Neuronal stem cell (in vitro differentiated cells): ENCODE data around the gene OSER1.
"Not testable (repeated sequence)": the region's sequence is repeated elsewhere in the genome, so short reads cannot be mapped to it uniquely, and the experiment has no call there.

Experiments
- DNase-seq: peaks from one replicate; pipeline ENCODE4 v3.0.0-alpha.2; 2013; ENCODE audit warnings: low spot score
- H2AFZ ChIP-seq: one replicate; pipeline ENCODE4 v1.6.1; 2013; ENCODE audit warnings: mild to moderate bottlenecking, low read length, inconsistent platforms
- H2AK5ac ChIP-seq: 2 replicates; pipeline ENCODE4 v1.6.1; 2013; ENCODE audit warnings: low read depth, mild to moderate bottlenecking, inconsistent platforms, low read length, moderate library complexity, mixed read lengths
- H2BK120ac ChIP-seq: 2 replicates; pipeline ENCODE4 v1.6.1; 2013; ENCODE audit warnings: low read depth, mild to moderate bottlenecking, inconsistent platforms, low read length, moderate library complexity, mixed read lengths
- H2BK12ac ChIP-seq: one replicate; pipeline ENCODE4 v1.6.1; 2013; ENCODE audit warnings: low read length, inconsistent platforms
- H2BK15ac ChIP-seq: 2 replicates; pipeline ENCODE4 v1.6.1; 2013; ENCODE audit warnings: mild to moderate bottlenecking, low read length, inconsistent platforms, mixed read lengths
- H2BK5ac ChIP-seq: one replicate; pipeline ENCODE4 v1.6.1; 2013; ENCODE audit warnings: inconsistent platforms, mild to moderate bottlenecking, low read length, moderate library complexity
- H3K14ac ChIP-seq: one replicate; pipeline ENCODE4 v1.6.1; 2013; ENCODE audit warnings: low read length, inconsistent platforms
- H3K18ac ChIP-seq: 2 replicates; pipeline ENCODE4 v1.6.1; 2013; ENCODE audit warnings: low read length, inconsistent platforms
- H3K23ac ChIP-seq: 2 replicates; pipeline ENCODE4 v1.6.1; 2013; ENCODE audit warnings: low read depth, mild to moderate bottlenecking, mixed read lengths, low read length, inconsistent platforms; ENCODE audit not compliant: poor library complexity
- H3K27ac ChIP-seq: replicated peaks from 3 replicates; pipeline ENCODE4 v1.5.1; 2013; ENCODE audit warnings: low read length, inconsistent platforms
- H3K27me3 ChIP-seq, 3 experiments: 2 replicates each; pipeline ENCODE4 v1.6.1; 2013; ENCODE audit warnings: low read length in 3 of 3, mild to moderate bottlenecking in 2 of 3, inconsistent platforms in 1 of 3, low read depth in 1 of 3, mixed read lengths in 1 of 3, moderate library complexity in 1 of 3; ENCODE audit not compliant: control insufficient read depth in 3 of 3, insufficient read depth in 3 of 3
- H3K36me3 ChIP-seq, 2 donors: replicated peaks in 1 of 2; 2 replicates each; pipeline ENCODE4 v1.6.1; 2013; ENCODE audit warnings: low read length in 2 of 2; ENCODE audit not compliant: control insufficient read depth in 2 of 2, insufficient read depth in 2 of 2
- H3K4ac ChIP-seq: 2 replicates; pipeline ENCODE4 v1.6.1; 2013; ENCODE audit warnings: inconsistent platforms, mild to moderate bottlenecking, low read length, moderate library complexity
- H3K4me1 ChIP-seq, 2 donors: 1 replicate in 1 of 2; 2 replicates in 1 of 2; pipeline ENCODE4 v1.6.1; 2013; ENCODE audit warnings: low read length in 2 of 2, low read depth in 1 of 2; ENCODE audit not compliant: control insufficient read depth in 2 of 2, insufficient read depth in 1 of 2
- H3K4me2 ChIP-seq: one replicate; pipeline ENCODE4 v1.6.1; 2013; ENCODE audit warnings: mild to moderate bottlenecking, low read length, inconsistent platforms; ENCODE audit not compliant: insufficient read depth, poor library complexity, severe bottlenecking
- H3K4me3 ChIP-seq, 2 donors: 2 replicates each; pipeline ENCODE4 v1.5.1; 2013; ENCODE audit warnings: low read length in 2 of 2, mild to moderate bottlenecking in 2 of 2, inconsistent platforms in 1 of 2, moderate library complexity in 1 of 2
- H3K79me1 ChIP-seq: one replicate; pipeline ENCODE4 v1.6.1; 2013; ENCODE audit warnings: low read depth, mild to moderate bottlenecking, inconsistent platforms, low read length, moderate library complexity
- H3K9ac ChIP-seq: one replicate; pipeline ENCODE4 v1.6.1; 2013; ENCODE audit warnings: mild to moderate bottlenecking, low read depth, low read length, inconsistent platforms; ENCODE audit not compliant: poor library complexity
- H3K9me3 ChIP-seq, 2 donors: replicated peaks in 1 of 2; 2 replicates each; pipeline versions ENCODE3 to v1.6.1; 2013; ENCODE audit warnings: low read length in 2 of 2, mild to moderate bottlenecking in 2 of 2, inconsistent platforms in 1 of 2, low read depth in 1 of 2, mixed read lengths in 1 of 2, moderate library complexity in 1 of 2; ENCODE audit not compliant: control insufficient read depth in 2 of 2, insufficient read depth in 1 of 2
- H4K8ac ChIP-seq: one replicate; pipeline ENCODE4 v1.6.1; 2013; ENCODE audit warnings: low read depth, mild to moderate bottlenecking, inconsistent platforms, low read length, moderate library complexity
- H4K91ac ChIP-seq: one replicate; pipeline ENCODE4 v1.6.1; 2013; ENCODE audit warnings: low read length, low read depth, mild to moderate bottlenecking, inconsistent platforms; ENCODE audit not compliant: poor library complexity
- WGBS, 2 donors: extraction: QIAGEN DNeasy Blood & Tissue Kit; methylation state at CpG; one replicate each; pipeline ENCODE4 v1.1.7; 2013; ENCODE audit warnings: missing lambda C conversion rate in 2 of 2, mixed read lengths in 1 of 2; ENCODE audit not compliant: insufficient read length in 2 of 2, insufficient replicate concordance in 1 of 2; ENCODE audit errors: extremely low coverage in 2 of 2; 5-methylcytosine and 5-hydroxymethylcytosine counted together

Gene OSER1

DNA sequence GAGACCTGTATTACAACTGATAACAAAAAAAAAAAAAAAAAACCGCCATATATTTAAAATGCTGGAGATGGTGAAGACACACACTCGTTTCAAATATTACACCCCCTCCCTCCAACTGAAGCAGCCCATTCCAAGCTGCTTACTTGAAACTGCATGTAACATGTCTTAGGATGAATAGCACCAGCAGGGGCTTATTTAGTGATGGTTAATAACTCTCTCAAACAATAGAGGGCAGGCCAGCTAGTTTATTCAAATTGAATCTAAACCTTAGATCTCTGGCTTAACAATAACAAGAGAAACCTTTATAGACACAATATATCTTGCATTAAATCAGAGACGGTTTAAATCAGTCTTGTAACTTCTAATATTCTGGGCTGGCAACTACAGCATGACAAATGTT lies 14.3 kb downstream of the OSER1 start:
- H3K14ac ChIP-seq = no peak overlapping the region
- no peaks in the 10 kb centered on the region for H3K4me1 ChIP-seq
- no peak for DNase-seq
- no peak overlapping the region for H3K4me3 ChIP-seq
- H2AFZ ChIP-seq = no peak overlapping the region
- no peak overlapping the region for H4K8ac ChIP-seq
- H3K18ac ChIP-seq = no peak overlapping the region
- no peaks in the 10 kb centered on the region for H3K27me3 ChIP-seq
- no peak overlapping the region for H2BK120ac ChIP-seq
- no peaks in the 10 kb centered on the region for H3K79me1 ChIP-seq
- no peak overlapping the region for H2BK5ac ChIP-seq
- no peak overlapping the region for H3K4ac ChIP-seq
- no peak overlapping the region for H3K27ac ChIP-seq
- H2BK12ac ChIP-seq = no peak overlapping the region
- no peak overlapping the region for H3K4me2 ChIP-seq
- H2AK5ac ChIP-seq = no peak overlapping the region
- no CpG with 5 or more reads among the region's 3 CpGs for WGBS, 2 donors
- H3K36me3 ChIP-seq = peaks cover 23 to 54% of the 10 kb centered on the region in 2 donors
- no peak overlapping the region for H3K23ac ChIP-seq
- no peak overlapping the region for H4K91ac ChIP-seq
- no peaks in the 10 kb centered on the region for H3K9me3 ChIP-seq
- H2BK15ac ChIP-seq = no peak overlapping the region
- H3K9ac ChIP-seq = no peak overlapping the region

DNA sequence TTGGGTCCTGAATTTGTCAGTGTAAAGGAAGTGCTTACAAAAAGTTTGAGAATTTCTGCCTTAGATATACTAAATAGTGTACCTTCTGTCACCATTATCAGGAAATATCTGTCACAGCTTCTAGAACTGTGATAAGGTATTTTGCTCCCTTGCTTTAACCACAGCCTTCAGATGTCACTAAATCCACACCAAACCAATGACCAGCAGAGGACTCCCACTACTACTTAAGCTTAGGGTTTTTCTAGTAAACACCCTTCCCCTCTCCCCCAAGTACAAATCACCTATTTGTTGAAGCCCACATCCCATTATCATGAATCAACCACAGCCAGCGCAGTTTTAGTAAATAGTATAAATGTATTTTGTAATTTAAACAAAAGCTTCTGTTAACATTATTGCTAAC lies 15.0 kb downstream of the OSER1 start:
- no peak overlapping the region for H3K9ac ChIP-seq
- no peak overlapping the region for H4K91ac ChIP-seq
- DNase-seq = no peak
- H2BK120ac ChIP-seq = no peak overlapping the region
- no peak overlapping the region for H2BK15ac ChIP-seq
- H3K27me3 ChIP-seq = no peaks in the 10 kb centered on the region
- no peak overlapping the region for H2AK5ac ChIP-seq
- no peak overlapping the region for H3K23ac ChIP-seq
- H3K36me3 ChIP-seq = peaks cover 23 to 47% of the 10 kb centered on the region in 2 donors
- H3K4me3 ChIP-seq = no peak overlapping the region
- no peaks in the 10 kb centered on the region for H3K9me3 ChIP-seq
- H4K8ac ChIP-seq = no peak overlapping the region
- no peak overlapping the region for H3K4me2 ChIP-seq
- no peak overlapping the region for H2BK5ac ChIP-seq
- no peak overlapping the region for H3K27ac ChIP-seq
- H3K79me1 ChIP-seq = no peaks in the 10 kb centered on the region
- no peak overlapping the region for H3K14ac ChIP-seq
- WGBS, 2 donors = no CpG with 5 or more reads among the region's 1 CpG
- H3K4ac ChIP-seq = no peak overlapping the region
- no peak overlapping the region for H2AFZ ChIP-seq
- H3K18ac ChIP-seq = no peak overlapping the region
- no peaks in the 10 kb centered on the region for H3K4me1 ChIP-seq
- H2BK12ac ChIP-seq = no peak overlapping the region

- peaks cover 0 to 3% (median 0%) of the 10 kb centered on the region in 3 experiments for H3K27me3 ChIP-seq
- no peak overlapping the region for H2AFZ ChIP-seq
- no peak overlapping the region for H3K4me3 ChIP-seq
- no peak overlapping the region for H4K8ac ChIP-seq
- no peak overlapping the region for H3K23ac ChIP-seq
- no CpG with 5 or more reads among the region's 2 CpGs for WGBS, 2 donors
- H2BK120ac ChIP-seq = no peak overlapping the region
- no peak overlapping the region for H2BK5ac ChIP-seq
- DNase-seq = no peak
- H3K9ac ChIP-seq = no peak overlapping the region
- H3K4ac ChIP-seq = no peak overlapping the region
- H3K9me3 ChIP-seq = no peaks in the 10 kb centered on the region
- no peak overlapping the region for H3K18ac ChIP-seq
- H3K27ac ChIP-seq = no peak overlapping the region
- H2BK15ac ChIP-seq = no peak overlapping the region
- H3K36me3 ChIP-seq = peaks cover 14 to 29% of the 10 kb centered on the region in 2 donors
- no peaks in the 10 kb centered on the region for H3K4me1 ChIP-seq
- H2AK5ac ChIP-seq = no peak overlapping the region
- no peak overlapping the region for H3K14ac ChIP-seq
- no peak overlapping the region for H2BK12ac ChIP-seq
- H4K91ac ChIP-seq = no peak overlapping the region
- H3K4me2 ChIP-seq = no peak overlapping the region
- H3K79me1 ChIP-seq = no peaks in the 10 kb centered on the region
Measured at GRCh38 chr20:44193801-44194200, 16.8 kb downstream of the OSER1 start.

DNA sequence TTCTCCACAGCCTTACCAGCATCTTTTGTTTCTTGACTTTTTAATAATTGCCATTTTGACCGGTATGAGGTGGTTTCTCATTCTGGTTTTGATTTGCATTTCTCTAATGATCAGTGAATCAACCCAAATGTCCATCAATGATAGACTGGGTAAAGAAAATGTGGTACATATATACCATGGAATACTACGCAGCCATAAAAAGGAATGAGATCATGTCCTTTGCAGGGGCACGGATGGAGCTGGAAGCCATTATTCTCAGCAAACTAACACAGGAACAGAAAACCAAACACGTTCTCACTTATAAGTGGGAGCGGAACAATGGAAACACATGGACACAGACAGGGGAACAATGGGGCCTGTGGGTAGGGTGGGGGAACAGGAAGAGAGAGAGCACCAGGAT lies 18.9 kb downstream of the OSER1 start:
- not testable (repeated sequence) for H4K8ac ChIP-seq, H2BK5ac ChIP-seq, H3K4ac ChIP-seq, H2AFZ ChIP-seq, H3K79me1 ChIP-seq, H3K23ac ChIP-seq, H3K4me2 ChIP-seq, H3K4me1 ChIP-seq, H3K9me3 ChIP-seq, DNase-seq, H3K4me3 ChIP-seq, H2AK5ac ChIP-seq, H3K14ac ChIP-seq, H3K9ac ChIP-seq, H3K18ac ChIP-seq, H2BK120ac ChIP-seq, H2BK12ac ChIP-seq, H4K91ac ChIP-seq, H3K27ac ChIP-seq, H2BK15ac ChIP-seq
- WGBS, 2 donors = no CpG with 5 or more reads among the region's 5 CpGs
- Histone ChIP-seq H3K27me3 (peaks cover 0 to 19% (median 0%) of the 10 kb centered on the region in 3 experiments), H3K36me3 (peaks cover under 1 to 11% of the 10 kb centered on the region in 2 donors)
